Mesenteric fat pad (tissue), 1 donor: Measurements from ENCODE around the gene MYO7B. TPM values are rescaled to one million over a fixed set of nuclear protein-coding genes. Genes with fewer than 3 reads are reported as not detected.

ENCODE experiments used
- DNase-seq: peaks from one replicate; pipeline ENCODE4 v3.0.0-alpha.2; 2020; ENCODE audit warnings: low spot score
- total RNA-seq: library from RNA; stranded (reverse); fragmentation: NEBNext Ultra II Directional; extraction: Animal tissue kit (Norgen Biotek cat#: 25700); gene quantifications from one replicate; pipeline ENCODE4 v1.2.1, GENCODE V29; 2021
- donor health status: DM: yes; HTN: yes; CAD: no.

The MYO7B gene
- total RNA-seq, 1 donor from 2014 or later = 2.1 TPM

DNA sequence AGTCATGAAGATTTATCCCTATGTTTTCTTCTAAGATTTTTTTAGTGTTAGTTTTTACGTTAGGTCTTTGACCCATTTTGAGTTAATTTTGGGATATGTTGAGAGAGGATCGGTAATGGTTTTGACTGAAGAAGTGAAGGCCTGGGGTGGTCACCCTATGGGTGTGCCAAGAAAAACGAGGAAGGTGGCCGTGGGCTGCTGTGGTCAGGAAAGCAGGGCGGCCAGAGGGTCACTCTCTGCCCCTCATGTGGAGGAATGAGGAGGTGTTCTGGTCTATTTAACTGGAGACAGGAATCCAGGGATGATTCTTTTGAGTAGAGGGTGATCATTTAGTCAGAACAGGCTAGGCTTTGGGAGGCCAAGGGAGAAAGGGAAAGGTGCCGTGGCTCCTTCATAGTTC lies 50.7 kb downstream of the MYO7B start:
- peak; percentile 39 for DNase-seq

GRCh38 chr2:127586746-127587295 lies 51.3 kb downstream of the MYO7B start:
- DNase-seq = peak; percentile 81

DNA sequence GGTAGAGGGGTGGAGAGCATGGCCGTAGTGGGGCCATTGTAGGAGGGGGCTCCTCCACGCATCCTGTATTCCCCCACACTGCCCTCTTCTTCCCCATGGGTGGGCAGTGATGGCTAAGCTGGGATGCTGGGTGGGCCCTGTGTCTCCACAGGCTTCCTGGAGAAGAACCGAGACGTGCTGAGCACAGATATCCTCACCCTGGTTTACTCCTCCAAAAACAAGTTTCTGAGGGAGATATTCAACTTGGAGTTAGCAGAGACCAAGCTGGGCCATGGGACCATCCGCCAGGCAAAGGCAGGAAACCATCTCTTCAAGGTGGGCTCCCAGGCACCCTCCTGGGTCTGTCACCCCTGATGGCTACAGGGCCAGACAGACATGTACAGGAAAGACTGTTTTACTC lies 52.8 kb downstream of the MYO7B start:
- DNase-seq = peak; percentile 41

DNA sequence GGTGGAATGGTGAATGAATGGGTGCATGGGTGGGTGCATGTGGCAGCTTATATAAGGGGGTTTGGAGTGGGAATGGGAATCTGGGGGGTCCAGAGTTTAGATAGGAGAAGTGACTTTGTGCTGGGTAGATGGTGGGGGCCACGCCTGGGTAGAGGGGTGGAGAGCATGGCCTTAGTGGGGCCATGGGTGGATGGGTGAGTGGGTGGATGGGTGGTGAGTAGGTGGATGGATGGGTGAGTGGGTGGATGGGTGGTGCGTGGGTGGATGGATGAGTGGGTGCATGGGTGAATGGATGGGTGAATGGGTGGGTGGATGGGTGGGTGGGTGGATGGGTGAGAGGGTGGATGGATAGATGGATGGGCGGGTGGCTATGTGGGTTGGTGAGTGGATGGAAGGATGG lies 53.9 kb downstream of the MYO7B start:
- DNase-seq = peak; percentile 24

GRCh38 chr2:127589841-127590240 lies 54.4 kb downstream of the MYO7B start:
- no peak for DNase-seq

DNA sequence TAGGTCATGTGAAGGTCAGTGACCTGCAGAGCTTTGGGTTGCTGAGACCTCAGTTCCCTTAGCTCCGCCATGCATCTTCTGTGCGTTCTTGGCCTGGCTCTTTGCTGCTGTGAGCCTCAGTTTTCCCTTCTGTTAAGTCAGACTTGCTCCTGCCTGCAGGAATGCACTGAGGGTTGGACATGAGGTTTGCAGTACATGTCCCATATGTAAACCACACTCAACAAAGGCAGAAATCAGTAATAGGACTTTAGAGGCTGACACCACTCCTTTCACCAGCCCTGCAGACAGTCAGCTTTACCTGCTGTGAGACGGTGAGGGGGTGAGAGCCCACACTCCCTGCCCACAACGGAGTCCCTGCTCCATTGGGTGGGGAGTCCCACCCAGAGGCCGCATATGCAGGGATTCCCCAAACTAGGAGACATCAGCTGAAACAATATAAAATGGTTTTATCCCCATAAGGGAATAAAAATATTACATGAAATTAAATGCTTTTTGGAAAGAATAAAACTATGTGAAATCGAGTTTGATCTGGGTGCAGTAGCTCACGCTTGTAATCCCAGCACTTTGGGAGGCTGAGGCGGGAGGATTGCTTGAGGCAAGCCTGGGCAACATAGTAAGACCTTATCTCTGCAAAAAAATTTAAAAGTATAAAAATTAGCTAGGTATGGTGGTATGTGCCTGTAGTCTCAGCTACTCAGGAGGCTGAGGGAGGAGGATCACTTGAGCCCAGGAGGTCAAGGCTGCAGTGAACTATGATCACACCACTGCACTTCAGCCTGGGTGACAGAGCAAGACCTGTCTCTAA lies 55.1 kb downstream of the MYO7B start:
- peak; percentile 35 for DNase-seq

DNA sequence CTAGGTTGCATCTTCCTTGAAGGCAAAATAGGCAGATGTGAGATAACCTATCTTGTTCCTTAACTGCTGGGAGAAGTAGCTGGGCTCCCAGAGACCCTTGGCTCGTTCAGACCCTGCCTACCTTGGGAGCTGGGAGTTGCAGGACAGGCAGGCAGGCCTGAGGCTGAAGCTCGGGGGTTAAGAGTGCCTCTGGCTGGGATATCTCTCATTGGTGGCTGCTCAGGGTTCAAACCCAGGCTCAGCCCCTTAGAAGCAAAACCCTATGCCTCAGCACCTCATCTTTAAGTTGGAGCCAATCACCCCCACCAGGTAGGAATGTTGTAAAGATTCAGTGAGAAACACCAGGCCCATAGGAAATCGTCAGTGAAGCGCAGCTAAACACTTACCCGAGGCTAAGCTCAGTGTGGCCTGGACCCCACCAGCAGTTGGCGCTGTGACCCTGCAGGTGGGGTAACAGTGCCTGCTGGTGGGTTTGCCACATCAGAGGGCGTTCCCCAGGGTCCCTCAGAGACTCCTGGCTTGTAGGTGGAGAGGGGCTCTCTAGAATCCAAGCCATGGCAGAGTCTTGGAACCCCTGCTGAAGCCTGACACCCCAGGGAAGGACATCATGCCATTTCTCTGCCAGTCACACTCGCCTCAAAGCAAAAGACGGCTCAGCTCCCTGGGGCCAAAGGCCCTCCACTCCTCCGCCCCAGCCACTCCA lies 55.9 kb downstream of the MYO7B start:
- DNase-seq = peak; percentile 85

DNA sequence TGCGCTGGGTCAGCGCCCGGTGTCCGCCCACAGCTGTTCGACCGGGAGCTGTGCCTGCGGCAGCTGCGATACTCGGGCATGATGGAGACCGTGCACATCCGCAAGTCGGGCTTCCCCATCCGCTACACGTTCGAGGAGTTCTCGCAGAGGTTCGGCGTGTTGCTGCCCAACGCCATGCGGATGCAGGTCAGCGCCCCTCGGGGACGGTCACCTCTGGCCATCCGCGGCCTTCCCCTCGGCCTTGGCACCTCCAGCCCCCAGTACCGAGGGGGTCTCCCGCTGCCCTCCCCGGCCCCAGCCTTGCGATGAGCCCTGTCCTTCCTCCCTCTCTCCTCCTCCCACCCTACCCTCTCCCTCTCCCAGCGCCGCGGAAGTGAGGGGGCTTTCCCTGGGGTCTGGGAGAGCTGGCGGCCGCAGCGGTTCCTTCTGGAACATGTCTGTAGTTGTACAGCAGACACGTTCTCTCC lies 57.3 kb downstream of the MYO7B start:
- DNase-seq = peak; percentile 81

- peak; percentile 88 for DNase-seq
These were observed 58.0 kb downstream of the MYO7B start for GRCh38 chr2:127593228-127594115.

GRCh38 chr2:127594116-127594591 lies 58.7 kb downstream of the MYO7B start:
- peak; percentile 64 for DNase-seq

DNA sequence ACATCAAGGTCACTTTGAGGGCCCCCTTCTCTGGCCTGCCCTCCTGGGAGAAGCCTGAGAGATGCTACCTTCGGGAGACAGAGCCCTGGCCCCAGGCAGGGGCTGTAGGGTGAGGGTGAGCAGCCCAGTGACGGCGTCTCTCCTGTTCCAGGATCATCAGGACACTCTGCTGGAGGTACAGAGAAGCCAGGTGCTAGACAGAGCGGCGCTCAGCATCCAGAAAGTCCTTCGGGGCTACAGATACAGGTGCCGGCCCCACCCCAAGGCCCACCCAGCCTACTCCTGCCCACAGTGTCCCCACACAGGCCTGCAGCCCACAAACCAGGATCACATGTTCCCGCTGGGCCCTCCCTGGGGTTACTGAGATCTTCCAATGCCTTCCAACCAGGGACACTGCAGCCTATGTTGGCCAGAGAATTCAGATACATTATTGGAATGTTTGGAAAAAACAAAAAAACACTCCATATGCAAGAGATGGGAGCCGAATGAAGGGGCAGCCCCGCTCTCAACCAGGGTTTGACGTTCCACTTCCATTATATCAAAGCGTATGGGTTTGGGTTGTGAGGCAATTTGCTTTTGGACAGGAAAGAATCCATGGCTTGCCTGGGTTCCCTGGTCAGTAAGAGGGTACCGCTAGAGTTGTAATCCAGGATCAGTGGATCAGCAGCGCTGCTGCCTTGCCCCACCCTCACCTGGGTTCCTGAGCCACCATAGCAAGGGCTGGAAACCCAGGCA lies 61.0 kb downstream of the MYO7B start:
- peak; percentile 64 for DNase-seq

DNA sequence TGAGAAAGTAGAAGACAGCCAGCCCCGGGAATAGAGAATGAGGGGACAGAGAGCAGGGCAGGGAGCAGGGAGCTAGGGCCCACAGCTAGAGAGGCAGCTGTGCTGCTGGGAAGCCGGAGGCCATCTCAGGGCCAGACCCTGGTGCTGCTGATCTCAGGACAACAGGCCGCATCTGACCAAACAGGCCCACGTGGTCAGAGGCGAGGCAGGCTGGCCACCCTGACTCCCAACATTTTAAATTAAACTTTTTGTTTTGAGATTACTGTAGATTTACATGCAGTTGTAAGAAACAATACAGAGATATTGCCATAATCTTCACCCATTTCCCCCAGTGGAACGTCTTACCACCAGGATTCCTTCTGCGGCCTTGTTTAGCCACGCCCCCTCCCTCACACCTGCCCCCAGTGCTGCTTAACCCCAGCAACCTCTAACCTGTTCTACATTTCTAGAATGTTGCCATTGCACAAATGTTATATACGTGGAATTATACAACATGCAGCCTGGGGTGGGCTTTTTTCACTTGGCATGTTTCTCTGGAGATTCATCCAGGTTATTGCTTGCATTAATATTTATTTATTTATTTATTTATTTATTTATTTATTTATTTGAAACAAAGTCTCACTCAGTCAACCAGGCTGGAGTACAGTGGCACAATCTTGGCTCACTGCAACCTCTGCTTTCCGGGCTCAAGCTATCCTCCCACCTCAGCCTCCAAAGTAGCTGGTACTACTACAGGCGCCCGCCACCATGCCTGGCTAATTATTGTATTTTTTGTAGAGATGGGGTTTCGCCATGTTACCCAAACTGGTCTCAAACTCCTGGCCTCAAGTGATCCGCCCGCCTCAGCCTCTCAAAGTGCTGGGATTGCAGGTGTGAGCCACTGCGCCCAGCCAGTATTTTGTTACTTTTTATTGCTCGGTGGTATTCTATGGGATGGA lies 61.8 kb downstream of the MYO7B start:
- DNase-seq = peak; percentile 69

DNA sequence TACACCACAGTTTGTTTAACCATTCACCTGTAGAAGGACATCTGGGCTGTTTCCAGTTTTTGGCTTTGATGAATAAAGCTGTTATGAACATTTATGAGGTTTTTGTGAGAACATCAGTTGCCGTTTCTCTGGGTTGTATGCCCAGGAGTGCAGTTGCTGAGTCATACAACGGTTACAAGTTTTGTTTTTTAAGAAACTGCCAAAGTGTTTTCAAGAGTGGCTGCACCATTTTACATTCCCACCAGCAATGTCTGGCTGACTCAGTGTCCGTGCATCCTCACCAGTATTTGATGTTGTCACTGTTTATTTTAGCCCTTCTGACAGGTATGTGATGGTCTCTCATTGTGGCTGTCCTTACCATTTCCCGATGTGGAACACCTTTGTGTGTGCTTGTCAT lies 62.5 kb downstream of the MYO7B start:
- no peak for DNase-seq

DNA sequence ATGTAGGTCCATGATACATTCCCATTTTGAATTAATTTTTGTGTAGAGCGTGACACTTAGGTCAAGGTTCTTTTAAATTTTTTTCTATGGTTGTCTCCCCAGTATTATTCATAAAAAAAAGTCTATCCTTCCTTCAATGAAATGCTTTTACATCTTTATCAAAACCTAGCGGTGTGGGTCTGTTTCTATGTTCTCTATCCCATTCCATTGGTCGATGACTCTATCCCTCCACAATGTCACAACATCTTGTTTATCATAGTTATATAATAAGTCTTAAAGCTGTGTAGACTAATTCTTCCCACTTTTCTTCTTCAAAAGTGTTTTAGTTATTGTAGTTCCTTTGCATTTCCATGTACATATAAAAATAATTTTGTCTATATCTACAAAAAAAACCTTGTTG lies 63.2 kb downstream of the MYO7B start:
- no peak for DNase-seq

DNA sequence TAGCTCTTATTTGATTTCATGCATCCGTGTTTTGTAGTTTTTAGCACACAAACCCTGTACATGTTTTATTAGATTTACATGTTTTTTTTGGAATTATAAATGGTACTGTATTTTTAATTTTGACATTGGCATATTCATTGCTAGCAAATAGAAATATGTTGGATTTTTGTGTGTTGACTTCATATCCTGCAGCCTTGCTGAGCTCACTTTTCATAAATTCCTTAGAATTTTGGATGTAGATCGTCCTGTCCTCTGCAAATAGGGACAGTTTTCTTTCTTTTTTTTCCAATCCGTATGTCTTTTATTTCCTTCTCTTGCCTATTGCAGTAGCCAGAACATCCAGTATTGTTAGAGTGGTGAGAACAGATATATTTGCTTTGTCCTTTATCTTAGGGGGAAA lies 63.7 kb downstream of the MYO7B start:
- DNase-seq = no peak

- peak; percentile 55 for DNase-seq
These were observed 69.5 kb downstream of the MYO7B start for GRCh38 chr2:127604986-127605385.

DNA sequence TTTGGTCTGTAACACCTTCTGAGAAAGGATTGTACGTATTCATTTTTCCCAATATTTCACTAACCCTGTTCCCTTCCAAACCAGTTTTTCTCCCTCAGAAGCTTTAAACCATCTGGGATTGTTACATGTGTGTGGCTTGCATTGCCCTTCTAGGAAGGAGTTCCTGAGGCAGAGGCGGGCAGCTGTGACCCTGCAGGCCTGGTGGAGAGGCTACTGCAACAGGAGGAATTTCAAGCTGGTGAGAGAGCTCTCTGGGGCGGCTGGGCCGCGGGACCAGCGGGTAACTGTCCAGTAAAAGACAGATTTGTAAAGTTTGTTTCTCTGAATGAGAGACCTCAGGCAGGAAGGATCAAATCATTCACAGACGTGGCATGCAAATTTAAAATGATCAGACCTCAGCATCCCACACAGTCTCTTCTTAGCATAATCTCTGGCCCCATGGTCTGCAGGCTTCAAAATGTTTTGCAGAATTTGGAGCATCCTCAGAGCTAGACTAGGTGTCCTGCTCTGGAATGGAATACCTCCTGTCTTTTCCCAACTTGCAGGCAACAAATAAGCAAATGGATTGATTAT lies 70.3 kb downstream of the MYO7B start:
- peak; percentile 37 for DNase-seq

DNA sequence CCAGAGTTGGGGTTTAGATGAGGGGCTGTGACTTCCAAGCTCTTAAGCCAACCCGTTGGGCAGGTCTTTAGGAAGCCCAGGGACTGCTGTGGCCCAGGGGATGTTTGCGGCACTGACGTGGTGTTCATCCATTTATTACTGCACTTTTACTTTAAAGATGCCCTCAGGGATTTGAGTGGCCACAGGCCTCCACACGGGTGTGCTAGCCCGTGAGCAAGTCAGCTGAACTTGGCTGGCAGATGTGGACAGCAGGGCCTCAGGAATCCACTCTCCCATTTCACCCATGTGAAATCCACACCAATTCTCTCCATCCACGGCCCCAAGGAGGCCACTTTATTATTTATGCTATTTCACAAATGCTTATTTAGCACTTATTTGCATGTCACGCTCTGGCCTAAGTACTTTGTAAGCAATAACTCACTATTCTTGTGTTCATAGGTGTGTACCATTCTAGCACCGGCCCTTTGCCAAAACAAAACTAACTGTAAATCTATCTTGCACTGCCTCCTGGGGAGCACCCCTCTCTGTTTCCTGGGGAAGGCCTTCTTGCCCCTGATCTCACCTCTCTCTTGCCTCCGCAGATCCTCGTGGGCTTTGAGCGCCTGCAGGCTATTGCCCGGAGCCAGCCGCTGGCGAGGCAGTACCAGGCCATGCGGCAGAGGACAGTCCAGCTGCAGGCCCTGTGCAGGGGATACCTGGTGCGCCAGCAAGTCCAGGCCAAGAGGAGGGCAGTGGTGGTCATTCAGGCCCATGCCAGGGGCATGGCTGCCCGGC lies 71.3 kb downstream of the MYO7B start:
- peak; percentile 86 for DNase-seq
